ENCODE data around the gene LRRC18. TPM values are rescaled to one million over a fixed set of nuclear protein-coding genes. Genes with fewer than 3 reads are reported as not detected.

Gene LRRC18
- total RNA-seq, 1 experiment from 2014 or later, result not detected

- in situ Hi-C loops (cut with HindIII; ENCODE audit: low pct_unique_long_range_greater_than_20kb, low sequenced_read_pairs), result no loop called here
- no peak for DNase-seq (ENCODE audit: low read depth)
These were observed 12.7 kb downstream of the LRRC18 start for GRCh38 chr10:48926764-48927540.

- no peak for DNase-seq (ENCODE audit: low read depth)
- in situ Hi-C loops (cut with HindIII; ENCODE audit: low pct_unique_long_range_greater_than_20kb, low sequenced_read_pairs), result no loop called here
These were observed 13.4 kb downstream of the LRRC18 start for GRCh38 chr10:48926255-48926654.

GRCh38 chr10:48924988-48925387 is 14.7 kb downstream of the LRRC18 start:
- DNase-seq (ENCODE audit: low read depth), result no peak
- in situ Hi-C loops (cut with HindIII; ENCODE audit: low pct_unique_long_range_greater_than_20kb, low sequenced_read_pairs), result no loop called here

- no peak for DNase-seq (ENCODE audit: low read depth)
- in situ Hi-C loops (cut with HindIII; ENCODE audit: low pct_unique_long_range_greater_than_20kb, low sequenced_read_pairs), result no loop called here
These were observed 15.9 kb downstream of the LRRC18 start for GRCh38 chr10:48923748-48924147.

GRCh38 chr10:48913674-48914073 is 26.0 kb downstream of the LRRC18 start:
- DNase-seq (ENCODE audit: low read depth), result no peak
- in situ Hi-C loops (cut with HindIII; ENCODE audit: low pct_unique_long_range_greater_than_20kb, low sequenced_read_pairs), result no loop called here

GRCh38 chr10:48910548-48910947 is 29.1 kb downstream of the LRRC18 start:
- DNase-seq (ENCODE audit: low read depth), result no peak
- in situ Hi-C loops (cut with HindIII; ENCODE audit: low pct_unique_long_range_greater_than_20kb, low sequenced_read_pairs), result no loop called here

GRCh38 chr10:48907730-48908129 is 31.9 kb downstream of the LRRC18 start:
- no peak for DNase-seq (ENCODE audit: low read depth)
- in situ Hi-C loops (cut with HindIII; ENCODE audit: low pct_unique_long_range_greater_than_20kb, low sequenced_read_pairs), result no loop called here

- in situ Hi-C loops (cut with HindIII; ENCODE audit: low pct_unique_long_range_greater_than_20kb, low sequenced_read_pairs), result no loop called here
- no peak for DNase-seq (ENCODE audit: low read depth)
These were observed 32.8 kb downstream of the LRRC18 start for GRCh38 chr10:48906841-48907240.

GRCh38 chr10:48905311-48905710 is 34.3 kb downstream of the LRRC18 start:
- in situ Hi-C loops (cut with HindIII; ENCODE audit: low pct_unique_long_range_greater_than_20kb, low sequenced_read_pairs), result no loop called here
- DNase-seq (ENCODE audit: low read depth), result no peak

- DNase-seq (ENCODE audit: low read depth), result no peak
These were observed 34.8 kb downstream of the LRRC18 start for GRCh38 chr10:48904861-48905260.

GRCh38 chr10:48903151-48903550 is 36.5 kb downstream of the LRRC18 start:
- in situ Hi-C loops (cut with HindIII; ENCODE audit: low pct_unique_long_range_greater_than_20kb, low sequenced_read_pairs), result no loop called here
- DNase-seq (ENCODE audit: low read depth), result no peak

More at GRCh38 chr10:48904861-48905260, 34.8 kb downstream of the LRRC18 start:
- in situ Hi-C loops (cut with HindIII; ENCODE audit: low pct_unique_long_range_greater_than_20kb, low sequenced_read_pairs), result no loop called here

- DNase-seq (ENCODE audit: low read depth), result no peak
- in situ Hi-C loops (cut with HindIII; ENCODE audit: low pct_unique_long_range_greater_than_20kb, low sequenced_read_pairs), result no loop called here
These were observed 37.5 kb downstream of the LRRC18 start for GRCh38 chr10:48902096-48902495.

- in situ Hi-C loops (cut with HindIII; ENCODE audit: low pct_unique_long_range_greater_than_20kb, low sequenced_read_pairs), result no loop called here
- no peak for DNase-seq (ENCODE audit: low read depth)
These were observed 38.3 kb downstream of the LRRC18 start for GRCh38 chr10:48901319-48901718.

GRCh38 chr10:48900371-48900801 is 39.3 kb downstream of the LRRC18 start:
- DNase-seq (ENCODE audit: low read depth), result no peak
- in situ Hi-C loops (cut with HindIII; ENCODE audit: low pct_unique_long_range_greater_than_20kb, low sequenced_read_pairs), result no loop called here

GRCh38 chr10:48899781-48900180 is 39.9 kb downstream of the LRRC18 start:
- in situ Hi-C loops (cut with HindIII; ENCODE audit: low pct_unique_long_range_greater_than_20kb, low sequenced_read_pairs), result no loop called here
- no peak for DNase-seq (ENCODE audit: low read depth)

GRCh38 chr10:48898426-48898825 is 41.2 kb downstream of the LRRC18 start:
- in situ Hi-C loops (cut with HindIII; ENCODE audit: low pct_unique_long_range_greater_than_20kb, low sequenced_read_pairs), result no loop called here

GRCh38 chr10:48897441-48897790 is 42.2 kb downstream of the LRRC18 start:
- DNase-seq (ENCODE audit: low read depth), result no peak
- in situ Hi-C loops (cut with HindIII; ENCODE audit: low pct_unique_long_range_greater_than_20kb, low sequenced_read_pairs), result no loop called here

More at GRCh38 chr10:48898426-48898825, 41.2 kb downstream of the LRRC18 start:
- DNase-seq (ENCODE audit: low read depth), result no peak

GRCh38 chr10:48896756-48897440 is 42.7 kb downstream of the LRRC18 start:
- in situ Hi-C loops (cut with HindIII; ENCODE audit: low pct_unique_long_range_greater_than_20kb, low sequenced_read_pairs), result no loop called here
- DNase-seq (ENCODE audit: low read depth), result no peak

- in situ Hi-C loops (cut with HindIII; ENCODE audit: low pct_unique_long_range_greater_than_20kb, low sequenced_read_pairs), result no loop called here
These were observed 43.8 kb downstream of the LRRC18 start for GRCh38 chr10:48895803-48896195.

More at GRCh38 chr10:48895803-48896195, 43.8 kb downstream of the LRRC18 start:
- DNase-seq (ENCODE audit: low read depth), result no peak

Data from Caki2 (cell line).